ENCODE measurements around the gene PRPS2.
A peak's percentile ranks its signal among the peaks of the same experiment; 100 is the strongest.

Gene PRPS2

DNA sequence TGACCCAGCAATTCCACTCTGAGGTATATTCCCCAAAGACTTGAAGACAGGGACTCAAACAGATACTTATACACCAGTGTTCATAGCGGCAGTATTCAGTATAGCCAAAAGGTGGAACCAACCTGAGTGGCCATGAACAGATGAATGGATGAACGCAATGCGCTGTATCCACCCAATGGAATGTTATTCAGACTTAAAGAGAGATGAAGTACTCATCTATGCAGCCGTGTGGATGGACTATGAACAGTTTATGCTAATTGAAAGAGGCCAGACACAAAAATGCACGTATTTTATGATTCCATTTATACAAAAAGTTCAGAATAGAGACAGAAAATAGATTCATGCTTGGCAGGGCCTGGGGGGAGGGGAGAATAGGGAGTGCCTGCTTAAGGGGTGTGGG lies 26.3 kb downstream of the PRPS2 start:
- no peak for DNase-seq

- DNase-seq: no peak
These were observed 28.0 kb downstream of the PRPS2 start for GRCh38 chrX:12819222-12819621.

DNA sequence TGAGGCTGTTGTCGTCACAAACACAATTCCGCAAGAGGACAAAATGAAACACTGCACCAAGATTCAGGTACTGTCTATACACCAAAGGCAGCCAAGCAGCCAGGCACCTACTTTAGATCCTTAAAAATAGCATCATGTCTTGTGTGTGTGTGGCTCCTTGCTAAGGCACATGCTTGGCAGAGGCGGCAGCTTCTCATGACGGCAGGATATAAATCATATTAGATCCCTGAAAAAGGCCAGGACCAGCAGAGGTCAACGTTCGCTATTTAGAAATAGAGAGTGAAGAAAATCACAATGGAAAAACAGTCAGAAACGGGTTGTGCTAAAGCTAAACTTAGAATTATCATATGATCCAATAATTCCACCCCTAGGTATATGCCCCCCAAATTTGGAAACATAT lies 29.5 kb downstream of the PRPS2 start:
- no peak for DNase-seq

DNA sequence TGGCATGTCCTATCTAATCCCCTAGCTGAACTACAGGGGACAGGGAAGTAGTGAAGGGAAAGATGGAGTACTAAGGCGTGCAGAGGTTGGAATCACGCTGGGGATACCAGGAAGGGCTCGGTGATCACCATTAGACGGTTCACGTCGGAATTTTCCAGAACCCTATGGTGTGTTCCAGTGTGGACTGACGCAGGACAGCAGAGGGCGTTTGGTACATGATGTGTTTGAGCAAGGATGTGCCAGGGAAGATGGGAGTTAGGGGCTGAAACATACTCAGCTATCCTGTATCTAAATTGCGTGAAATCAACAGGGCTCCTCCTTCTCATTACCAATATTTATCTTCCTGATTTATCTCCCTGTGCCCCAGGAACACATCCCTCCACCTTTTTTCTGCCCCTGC lies 33.7 kb downstream of the PRPS2 start:
- no peak for DNase-seq

- DNase-seq: peak; percentile 32
These were observed 34.6 kb downstream of the PRPS2 start for GRCh38 chrX:12825801-12826200.

- DNase-seq: no peak
These were observed 52.0 kb downstream of the PRPS2 start for GRCh38 chrX:12843061-12843667.

- no peak for DNase-seq
These were observed 52.6 kb downstream of the PRPS2 start for GRCh38 chrX:12843668-12844279.

- no peak for DNase-seq
These were observed 53.1 kb downstream of the PRPS2 start for GRCh38 chrX:12844319-12844718.

DNA sequence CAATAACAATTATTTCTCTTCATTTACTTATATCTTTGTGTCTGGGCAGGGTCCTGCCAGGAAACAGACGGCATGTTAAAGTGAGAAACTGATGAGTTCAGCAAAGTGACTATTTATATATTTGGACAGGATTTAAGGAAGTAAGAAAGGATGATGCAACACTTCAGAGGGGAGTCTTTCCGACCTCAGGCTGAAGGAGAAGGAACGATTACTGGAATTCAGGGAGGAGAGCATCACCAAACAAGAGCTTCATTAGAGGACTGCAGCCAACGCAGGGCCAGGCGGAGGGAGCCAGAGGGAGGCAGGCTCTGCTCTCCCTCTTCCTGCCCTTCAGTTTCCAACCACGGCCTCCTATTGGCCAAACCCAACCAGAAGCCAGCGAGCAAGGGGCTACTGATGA lies 74.1 kb downstream of the PRPS2 start:
- DNase-seq: no peak

DNA sequence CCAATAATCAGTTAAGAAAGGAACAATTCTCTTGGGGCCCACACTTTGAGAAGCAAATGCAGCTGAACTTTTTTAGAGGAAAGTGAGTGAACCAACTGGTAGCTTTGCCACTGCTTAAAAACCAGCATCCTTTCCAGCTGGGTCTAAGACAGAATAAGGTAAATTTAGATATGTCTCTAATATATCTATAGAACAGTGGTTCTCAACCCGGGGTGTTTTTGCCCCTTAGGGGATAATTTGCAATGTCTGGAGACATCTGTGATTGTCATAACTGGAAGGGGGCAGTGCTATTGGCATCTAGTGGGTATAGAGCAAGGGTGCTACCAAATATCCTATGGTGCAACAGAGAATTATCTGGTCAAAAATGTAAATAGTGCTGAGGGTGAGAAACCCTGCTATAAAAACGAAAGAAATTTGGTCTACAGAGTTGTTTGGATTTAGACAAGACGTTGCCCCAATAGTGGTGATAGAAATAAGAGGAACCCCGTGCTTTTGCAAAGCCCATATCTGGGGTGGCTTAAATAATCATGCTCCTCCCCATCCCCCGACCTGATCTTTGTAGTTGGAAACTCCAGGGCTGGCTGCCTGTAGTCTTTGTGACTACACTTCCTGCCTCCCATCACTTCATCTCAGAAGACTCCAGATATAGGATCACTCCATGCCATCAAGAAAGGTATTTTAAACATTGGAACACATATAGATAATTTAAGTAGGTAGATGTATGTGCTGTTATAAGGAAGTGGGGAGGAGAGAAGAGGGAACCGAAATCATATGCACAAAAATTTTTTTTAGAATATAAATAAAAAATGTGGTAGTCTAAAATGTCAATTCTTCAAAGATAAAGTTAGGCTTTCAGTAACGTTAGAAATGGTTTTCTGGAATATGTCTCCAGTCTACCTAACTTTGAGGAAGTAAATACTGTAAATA lies 75.5 kb downstream of the PRPS2 start, which contains the start of gene TLR7:
Gene TLR7, plus strand, starts transcription at position 622 of the 927 bp plus-strand sequence. CDS start 507 bp downstream, outside the sequence.
- DNase-seq: no peak

- no peak for DNase-seq
These were observed 76.5 kb downstream of the PRPS2 start for GRCh38 chrX:12867685-12868084.

- DNase-seq: no peak
These were observed 77.5 kb downstream of the PRPS2 start for GRCh38 chrX:12868747-12869146.

GRCh38 chrX:12871257-12871656 lies 80.0 kb downstream of the PRPS2 start:
- DNase-seq: no peak

DNA sequence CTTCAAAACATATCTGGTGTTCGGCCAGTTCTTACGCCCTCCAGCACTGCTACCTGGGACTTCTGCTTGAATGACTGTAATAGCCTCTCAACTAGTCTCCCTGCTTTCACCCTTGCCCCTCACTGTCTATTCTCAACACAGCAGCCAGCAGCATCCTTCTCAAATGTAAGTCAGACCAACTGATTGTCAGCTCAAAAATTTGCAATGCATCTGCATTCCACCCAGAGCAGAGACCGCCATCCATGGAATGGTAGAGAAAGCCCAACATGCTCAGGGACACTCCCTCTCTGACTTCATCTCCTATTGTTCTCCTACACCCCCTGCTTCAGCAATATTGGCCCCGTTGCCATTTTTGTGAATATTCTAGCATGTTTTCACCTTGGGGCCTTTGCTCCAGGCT lies 81.5 kb downstream of the PRPS2 start:
- no peak for DNase-seq

Measured in fibroblast of upper back skin (primary cell).